Myocyte (in vitro differentiated cells): ENCODE results near the gene ANKRD13B. TPM values are rescaled to one million over a fixed set of nuclear protein-coding genes. Genes with fewer than 3 reads are reported as not detected.
A peak's percentile ranks its signal among the peaks of the same experiment; 100 is the strongest.

Experiments
- DNase-seq: peaks from one replicate; pipeline ENCODE4 v3.0.0-alpha.2; 2012; ENCODE audit warnings: low read depth
- total RNA-seq: library from RNA; depleted of rRNA; stranded (reverse); fragments of >200 nt; gene quantifications from 2 replicates; pipeline ENCODE4 v1.2.3, GENCODE V29; 2014

The ANKRD13B gene
- total RNA-seq, 1 donor from 2014 or later: 41.2 TPM

DNA sequence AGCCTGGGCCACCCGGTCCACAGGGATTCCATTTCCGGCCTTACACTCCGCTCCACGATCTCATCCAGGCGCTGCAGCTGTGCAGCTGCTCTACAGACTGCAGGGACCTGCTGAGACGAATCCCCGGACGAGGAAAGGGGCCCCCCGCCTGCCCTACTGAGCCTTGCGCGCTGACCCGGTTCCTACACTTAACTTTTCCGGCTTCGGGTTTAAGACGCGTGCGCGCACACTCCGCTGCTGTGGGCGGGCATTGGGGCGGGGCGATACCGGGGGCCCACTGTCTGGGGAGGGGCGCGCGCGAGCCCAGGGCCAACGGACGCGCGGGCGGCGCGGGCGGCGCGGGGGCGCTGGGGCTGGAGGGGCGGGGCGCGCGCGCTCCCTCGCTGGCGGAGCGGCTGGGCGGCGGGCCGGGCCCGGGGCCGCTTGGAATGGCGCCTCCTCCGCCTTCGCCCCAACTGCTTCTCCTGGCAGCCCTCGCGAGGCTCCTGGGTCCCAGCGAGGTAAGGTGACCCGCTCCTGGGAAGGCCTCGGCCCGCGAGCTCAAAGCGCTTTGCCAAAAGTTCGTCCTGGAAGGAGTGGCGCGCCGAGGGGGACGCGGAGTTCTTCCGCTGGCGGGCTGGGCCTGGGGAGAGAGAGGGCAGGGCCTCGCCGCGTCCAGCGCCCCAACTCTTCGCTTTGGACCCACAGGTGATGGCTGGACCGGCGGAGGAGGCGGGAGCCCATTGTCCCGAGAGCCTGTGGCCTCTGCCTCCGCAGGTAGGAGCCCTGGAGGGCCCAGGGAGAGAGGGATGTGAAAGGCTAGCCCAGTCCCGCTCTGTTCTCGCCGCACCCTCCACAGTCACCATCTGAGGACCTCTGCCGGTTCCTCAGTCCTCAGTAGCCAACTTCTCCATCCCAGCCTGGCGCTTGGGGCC lies 24.3 kb upstream of the ANKRD13B start, which contains the start of gene TP53I13:
TP53I13 (plus strand) TSS at position 371 of the 914 bp plus-strand sequence; CDS start at position 429, 58 bp downstream.
- peak; percentile 87 for DNase-seq

DNA sequence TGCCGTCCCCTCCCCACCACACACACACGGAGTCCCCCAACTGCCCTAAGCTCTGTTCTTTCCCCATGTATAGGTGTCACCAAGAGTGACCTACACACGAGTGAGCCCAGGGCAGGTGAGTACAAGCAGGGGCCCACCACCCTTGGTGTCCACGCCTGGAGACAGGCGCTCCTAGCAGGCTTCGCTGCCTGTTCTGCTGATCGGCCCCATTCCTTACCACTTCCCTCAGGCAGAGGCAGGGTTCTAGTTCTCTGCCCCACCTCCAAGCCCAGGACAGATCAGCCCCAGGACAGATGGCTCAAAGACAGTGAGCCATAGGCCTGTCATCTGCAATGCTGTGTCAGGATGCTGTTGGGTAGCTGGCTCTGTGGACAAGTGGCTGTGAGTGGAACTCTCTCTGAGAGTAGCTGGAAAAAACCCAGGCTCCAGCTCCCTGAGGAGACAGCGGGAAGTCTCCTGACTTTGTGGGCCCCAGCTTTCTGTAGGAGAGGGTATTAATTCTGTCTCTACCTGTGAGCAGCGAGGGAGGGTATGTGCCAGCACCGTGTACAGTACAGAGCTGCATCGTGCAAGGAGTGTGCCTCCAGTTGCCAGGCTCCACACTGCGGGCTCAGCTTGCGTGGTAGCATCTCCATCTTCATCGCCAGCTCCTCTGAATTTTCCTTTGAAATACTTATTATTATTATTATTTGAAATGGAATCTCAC lies 23.5 kb upstream of the ANKRD13B start:
- peak; percentile 46 for DNase-seq

DNA sequence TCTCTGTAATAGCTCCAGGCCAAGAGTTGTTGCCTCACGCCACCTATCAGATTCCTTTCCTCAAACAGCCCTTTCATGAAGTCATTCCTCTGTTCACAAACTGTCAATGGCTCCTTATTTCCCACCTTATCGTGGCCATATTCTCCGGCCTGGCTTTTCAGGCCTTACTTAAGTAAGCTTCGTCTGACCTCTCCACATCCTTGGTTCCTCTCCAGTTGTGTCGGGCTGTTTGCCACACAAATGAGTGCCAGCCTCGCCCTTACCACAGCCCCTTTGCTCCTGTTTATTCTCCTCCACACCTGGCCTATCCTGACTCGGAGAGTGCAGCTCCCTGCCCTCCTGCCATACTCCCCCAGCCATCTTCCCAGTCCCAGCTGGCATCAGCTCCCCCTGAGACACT lies 22.4 kb upstream of the ANKRD13B start:
- DNase-seq: no peak

DNA sequence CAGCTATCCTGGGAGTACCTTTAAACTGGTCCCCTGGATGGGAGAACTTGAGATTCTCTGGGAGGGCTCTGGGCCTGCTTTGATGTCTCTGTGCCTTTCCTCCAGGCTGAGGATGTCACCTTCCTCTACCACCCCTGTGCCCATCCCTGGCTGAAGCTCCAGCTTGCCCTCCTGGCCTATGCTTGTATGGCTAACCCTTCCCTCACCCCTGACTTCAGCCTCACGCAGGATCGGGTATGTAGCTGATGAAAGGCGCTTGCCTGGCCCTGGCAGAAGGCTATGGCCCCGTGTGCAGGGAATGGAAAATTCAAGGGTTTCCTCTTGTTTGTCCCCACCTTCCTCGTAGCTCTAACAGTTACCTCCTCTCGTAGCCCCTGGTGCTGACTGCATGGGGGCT lies 21.4 kb upstream of the ANKRD13B start:
- no peak for DNase-seq

DNA sequence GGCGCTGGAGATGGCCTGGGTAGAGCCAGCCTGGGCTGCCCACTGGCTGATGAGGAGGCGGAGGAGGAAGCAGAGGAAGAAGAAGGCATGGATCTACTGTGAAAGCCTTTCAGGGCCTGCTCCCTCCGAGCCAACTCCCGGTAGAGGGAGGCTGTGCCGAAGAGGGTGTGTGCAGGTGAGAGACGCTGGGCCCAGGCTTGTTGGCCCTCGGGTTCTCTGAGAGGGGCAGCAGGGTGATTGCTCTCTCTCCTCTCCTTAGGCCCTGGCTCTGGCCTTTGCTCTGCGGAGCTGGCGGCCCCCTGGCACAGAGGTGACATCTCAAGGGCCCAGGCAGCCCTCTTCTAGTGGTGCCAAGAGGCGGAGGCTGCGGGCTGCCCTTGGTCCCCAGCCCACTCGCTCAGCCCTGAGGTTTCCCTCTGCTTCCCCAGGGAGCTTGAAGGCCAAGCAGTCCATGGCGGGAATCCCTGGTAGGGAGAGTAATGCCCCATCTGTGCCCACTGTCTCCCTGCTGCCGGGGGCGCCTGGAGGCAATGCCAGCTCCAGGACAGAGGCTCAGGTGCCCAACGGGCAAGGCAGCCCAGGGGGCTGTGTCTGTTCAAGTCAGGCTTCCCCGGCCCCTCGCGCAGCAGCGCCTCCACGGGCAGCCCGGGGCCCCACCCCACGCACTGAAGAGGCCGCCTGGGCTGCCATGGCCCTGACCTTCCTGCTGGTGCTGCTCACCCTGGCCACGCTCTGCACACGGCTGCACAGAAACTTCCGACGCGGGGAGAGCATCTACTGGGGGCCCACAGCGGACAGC lies 20.9 kb upstream of the ANKRD13B start:
- no peak for DNase-seq

DNA sequence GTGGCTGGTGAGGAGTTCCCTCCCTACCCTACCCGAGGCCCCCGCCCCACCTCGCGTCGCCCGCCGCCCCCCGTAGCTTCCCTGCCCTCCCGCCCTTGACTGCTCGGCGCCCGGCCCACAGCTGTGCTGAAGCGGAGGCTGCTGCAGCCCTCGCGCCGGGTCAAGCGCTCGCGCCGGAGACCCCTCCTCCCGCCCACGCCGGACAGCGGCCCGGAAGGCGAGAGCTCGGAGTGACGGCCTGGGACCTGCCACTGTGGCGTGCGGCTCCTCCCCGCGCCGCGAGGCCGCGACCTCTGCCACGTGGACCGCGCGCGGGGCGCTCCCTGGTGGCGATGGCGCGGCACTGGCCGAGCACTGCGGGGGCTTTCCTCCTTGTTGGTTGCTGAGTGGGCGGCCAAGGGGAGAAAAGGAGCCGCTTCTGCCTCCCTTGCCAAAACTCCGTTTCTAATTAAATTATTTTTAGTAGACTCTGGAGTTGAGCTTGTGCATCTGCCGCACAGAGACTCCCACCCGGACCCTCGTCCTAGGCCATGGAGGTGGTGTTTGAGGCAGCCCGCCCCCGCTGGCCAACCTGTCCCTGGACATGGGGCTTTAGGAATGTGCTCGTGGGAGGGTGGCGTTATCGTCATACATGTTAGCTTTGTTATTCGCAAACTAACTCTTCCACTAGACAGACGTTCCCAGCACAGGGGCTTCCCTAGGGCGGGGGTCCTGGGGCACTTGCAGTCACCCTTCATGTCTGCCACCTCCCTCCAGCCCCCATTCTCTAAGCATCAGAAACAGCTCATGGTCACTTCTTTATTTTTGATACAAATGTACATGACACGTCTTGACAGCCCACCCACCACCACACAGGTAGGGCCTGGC lies 20.0 kb upstream of the ANKRD13B start:
- DNase-seq: no peak

DNA sequence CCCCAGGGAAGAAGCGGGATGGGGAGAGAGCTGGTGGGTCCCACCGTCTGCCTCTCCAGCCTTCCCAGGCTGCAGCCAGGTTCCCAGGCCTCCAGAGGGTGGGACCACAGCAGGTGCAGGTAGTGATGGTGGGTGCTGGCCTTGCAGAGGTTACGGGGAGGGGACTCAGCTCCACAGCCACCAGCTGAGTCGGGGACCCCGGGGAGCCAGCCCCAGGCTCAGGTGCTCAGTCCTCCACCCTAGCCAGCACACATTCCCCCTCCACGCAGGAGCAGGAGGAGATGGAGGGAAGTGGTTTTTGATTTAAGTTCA lies 19.4 kb upstream of the ANKRD13B start:
- no peak for DNase-seq

DNA sequence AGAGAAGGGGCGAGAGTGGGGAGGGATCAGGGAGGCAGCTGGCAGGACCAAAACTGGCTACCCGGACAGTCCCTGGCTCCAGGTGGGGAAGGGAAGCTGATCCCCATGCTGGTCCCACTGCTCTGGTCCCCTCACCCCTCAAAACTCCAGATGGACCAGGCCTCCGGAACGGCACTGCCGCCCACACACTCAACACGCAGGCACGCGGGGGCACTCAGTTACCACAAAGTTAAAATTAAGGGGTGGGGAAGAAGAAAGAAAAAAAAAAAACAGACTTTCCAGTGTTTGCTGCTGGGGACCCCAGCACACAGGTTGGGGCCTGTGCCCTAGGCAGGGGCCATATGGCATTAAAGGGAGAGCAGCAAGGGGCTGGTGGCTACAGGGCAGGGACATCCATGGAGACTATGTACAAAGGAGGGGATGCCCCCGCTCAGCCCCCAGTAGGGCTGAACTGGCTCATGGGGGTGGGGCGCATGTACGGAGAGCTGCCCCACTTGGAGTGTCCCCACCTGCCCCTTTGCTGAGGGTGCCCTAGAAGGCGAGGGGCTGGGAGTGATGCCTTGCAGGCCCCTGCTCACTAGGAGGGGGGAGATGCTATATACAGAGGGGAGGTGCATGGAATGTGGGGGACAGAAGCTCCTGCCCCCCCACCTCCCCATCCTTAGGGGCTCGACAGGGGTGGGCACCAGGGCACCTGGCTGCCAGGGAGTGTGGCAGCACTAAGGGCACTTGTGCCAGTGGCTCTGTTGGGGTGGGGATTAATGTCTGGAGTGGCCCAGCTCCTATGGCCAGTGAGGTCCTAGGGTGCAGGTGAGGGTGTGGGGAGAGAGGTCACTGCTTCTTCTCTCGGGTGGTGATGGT lies 18.8 kb upstream of the ANKRD13B start:
- no peak for DNase-seq

DNA sequence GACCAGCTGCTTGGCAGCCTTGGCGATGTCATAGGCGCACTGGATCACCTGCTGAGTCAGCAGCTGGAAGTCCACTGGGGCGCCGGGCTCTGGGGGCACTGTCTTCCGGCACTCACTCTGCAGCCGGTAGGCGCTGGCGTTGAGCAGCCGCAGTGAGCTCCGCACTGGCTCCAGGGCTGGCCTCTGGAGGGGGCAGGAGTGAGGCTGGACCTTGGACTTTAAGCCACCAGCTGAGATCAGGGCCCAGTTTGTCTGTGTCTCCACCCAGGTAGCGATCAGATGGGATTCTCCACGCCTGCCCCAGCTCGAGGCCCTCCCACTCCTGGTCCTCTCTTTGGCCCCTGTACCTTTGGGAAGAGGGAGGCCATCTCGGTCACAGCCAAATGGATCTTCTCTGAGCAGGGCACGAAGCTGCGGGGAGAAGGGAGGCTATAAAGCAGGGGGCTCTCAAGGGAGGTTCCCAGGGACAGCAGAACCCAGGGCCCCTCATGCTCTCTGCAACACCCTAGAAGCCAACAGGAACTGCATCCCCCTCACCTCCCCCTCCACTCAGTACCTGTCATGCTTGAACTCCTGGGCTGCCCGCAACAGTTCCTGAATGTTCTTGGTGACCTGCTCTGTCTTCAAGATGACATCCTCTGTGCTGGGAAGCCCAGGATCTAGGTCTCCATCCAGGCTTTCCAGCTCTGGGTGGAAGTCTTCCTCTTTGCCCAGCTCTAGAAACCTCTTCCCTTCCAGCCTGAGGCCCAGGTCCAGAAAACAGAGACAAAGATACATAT lies 18.0 kb upstream of the ANKRD13B start:
- DNase-seq: no peak

DNA sequence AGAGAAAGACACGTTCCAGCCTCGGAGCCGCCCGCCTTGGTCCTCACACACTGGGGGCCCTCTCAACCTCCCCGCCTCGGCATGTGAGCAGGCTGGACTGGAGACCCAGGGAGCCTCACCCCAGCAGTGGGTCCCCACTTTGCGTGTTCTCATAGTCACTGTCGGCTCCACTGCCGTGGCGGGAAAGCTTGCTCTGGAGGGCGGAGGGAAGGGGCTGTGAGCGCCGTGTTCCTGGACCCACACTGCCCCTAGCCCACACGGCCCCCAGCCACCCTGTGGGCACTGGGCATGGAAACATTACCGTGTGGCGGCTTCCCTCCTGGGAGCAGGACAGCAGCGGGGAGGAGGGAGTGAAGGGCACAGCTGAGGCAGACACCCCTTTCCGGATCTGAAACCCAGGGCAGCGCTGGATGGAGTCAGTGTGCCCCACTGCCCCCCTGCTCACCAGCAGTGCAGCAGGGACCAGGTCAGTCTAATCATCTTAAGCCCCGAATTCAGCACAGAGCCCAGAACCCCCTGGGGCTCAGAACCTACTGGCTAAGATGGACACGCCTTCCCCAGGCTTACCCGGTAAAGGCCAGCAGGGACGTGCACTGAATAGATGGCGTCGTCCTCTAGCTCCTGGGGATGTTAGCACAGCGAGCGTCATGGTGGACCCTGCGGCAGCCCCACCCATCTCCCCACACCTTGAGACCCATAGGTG lies 17.3 kb upstream of the ANKRD13B start:
- DNase-seq: no peak

DNA sequence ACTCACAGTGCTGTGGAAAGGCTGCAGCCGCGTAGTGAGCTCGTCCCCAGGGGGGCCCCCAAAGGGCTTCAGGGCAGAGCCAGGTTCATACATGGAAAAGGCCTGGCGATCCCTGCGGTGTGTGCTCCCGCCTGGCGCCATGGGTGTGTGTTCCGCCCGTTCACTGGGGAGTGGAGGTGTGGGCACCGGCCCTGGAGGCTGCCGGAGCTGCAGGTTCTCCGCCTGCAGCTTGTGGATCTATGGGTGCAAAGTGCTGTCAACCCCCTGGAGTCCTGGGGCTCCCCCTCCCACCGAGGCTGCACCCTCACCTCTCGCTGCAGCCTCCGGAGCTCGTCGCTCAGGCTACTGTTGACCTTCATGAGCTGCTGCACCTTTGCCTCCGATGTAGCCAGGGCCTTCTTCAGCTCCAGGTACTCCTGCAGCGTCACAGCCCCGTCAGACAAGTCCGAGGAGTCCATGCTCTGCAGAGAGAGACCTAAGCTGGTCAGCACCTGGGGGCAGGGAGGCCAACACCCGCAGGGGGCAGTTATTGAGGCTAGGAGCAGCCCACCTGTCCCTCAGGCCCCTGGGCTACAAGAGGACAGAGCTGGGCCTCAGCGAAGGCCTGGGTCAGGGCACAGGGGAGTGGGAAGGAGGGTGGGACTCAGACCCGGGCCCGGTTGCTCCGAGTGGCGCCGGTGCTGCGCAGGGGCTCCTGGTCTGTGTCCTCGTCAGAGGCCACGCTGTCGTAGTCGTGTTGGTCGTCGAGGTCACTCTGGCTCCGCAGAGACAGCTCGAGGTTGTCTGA lies 16.5 kb upstream of the ANKRD13B start:
- DNase-seq: no peak

DNA sequence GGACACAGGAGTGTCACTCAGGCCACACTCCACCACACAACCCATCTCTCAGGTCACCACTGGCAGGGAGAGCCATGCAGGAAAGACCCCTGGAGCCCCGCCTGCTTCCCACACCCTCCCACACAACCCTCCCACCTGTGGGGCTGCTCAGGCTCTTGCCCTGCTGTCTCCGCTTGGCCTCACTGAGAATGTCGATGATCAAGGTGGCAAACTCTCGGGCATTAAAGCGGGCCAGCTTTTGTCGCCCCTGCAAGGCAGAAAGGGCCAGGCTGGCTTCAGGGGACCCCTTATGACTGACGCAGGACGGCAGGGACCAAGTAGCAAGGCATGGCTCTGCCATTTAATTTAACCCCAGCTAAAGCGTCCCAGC lies 15.9 kb upstream of the ANKRD13B start:
- no peak for DNase-seq

DNA sequence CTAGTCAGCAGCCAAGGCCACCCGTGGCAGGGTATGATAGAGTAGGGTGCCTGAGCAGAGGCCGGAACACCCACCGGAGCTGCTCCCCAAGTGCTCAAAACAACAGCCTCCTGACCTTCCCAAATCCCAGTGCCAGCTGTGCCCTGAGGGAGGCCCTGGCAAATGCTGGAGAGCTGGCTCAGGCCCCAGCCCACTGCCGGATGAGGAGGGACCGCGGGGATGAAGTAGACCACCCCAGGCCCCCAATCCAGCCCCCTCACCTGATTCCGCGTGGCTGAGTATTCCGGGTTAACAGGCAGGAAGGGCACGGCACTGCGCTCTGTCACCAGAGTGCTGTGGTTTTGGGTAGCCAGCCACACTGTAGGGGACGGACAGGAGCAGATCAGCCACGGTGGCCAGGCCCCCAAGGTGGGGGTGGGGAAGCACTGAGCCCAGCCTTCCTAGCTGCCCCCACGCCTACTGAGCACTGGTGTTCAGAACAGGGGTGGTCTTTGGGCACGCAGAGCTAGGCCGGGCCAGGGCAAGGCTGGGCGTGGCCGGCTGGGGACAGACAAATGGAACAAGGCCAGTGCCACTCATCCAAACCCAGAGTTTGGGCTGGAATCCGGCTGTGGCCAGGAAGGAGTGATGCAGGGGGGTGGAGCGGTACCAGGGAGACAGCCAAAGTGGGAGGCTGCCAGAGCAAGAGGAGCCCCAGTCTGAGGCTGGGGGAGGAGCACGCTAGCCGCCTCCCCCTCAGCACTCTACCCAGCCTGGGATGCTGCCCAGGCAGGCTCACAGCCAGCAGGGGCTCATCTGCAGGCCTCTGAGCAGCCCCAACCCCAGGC lies 15.3 kb upstream of the ANKRD13B start:
- DNase-seq: peak; percentile 34

DNA sequence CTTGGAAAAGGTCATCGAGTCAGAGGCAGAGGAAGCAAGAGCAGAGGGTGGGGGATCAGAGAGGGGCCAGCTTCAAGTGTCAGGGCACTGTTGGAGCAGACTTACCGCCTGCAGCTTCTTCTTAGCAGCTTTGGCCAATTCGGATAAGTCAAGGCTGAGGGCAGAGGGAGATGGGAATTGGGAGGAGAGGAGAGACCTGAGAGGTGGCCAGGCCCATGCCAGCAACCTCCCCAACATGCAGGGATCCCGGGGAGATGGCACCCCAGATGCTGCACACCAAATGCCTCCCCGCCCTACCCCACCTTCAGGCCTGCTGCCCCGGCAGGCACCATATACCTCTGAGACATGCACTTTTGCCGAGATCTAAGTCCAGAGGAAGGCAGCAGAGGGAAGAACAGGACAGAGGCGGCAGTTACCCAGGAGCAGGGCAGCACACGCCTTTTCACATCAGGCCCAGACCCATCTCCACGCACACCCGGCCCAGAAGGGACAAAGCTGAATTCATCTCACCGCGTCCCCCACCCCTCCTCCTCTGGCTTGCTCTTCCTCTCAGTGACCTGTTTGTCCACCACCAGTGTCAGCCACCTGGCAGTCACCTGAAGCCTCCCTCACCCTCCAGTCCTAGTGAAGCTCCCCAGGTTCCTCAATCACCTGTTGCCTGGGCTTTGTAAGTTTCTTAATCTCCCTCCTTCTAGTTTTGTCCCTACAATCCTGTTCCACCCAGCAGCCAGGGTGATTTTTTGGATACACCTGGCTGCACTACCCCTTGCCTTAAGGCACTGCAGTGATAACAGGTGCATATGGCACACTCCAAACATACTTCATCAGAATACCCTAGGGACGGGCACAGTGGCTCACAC lies 14.1 kb upstream of the ANKRD13B start:
- no peak for DNase-seq

DNA sequence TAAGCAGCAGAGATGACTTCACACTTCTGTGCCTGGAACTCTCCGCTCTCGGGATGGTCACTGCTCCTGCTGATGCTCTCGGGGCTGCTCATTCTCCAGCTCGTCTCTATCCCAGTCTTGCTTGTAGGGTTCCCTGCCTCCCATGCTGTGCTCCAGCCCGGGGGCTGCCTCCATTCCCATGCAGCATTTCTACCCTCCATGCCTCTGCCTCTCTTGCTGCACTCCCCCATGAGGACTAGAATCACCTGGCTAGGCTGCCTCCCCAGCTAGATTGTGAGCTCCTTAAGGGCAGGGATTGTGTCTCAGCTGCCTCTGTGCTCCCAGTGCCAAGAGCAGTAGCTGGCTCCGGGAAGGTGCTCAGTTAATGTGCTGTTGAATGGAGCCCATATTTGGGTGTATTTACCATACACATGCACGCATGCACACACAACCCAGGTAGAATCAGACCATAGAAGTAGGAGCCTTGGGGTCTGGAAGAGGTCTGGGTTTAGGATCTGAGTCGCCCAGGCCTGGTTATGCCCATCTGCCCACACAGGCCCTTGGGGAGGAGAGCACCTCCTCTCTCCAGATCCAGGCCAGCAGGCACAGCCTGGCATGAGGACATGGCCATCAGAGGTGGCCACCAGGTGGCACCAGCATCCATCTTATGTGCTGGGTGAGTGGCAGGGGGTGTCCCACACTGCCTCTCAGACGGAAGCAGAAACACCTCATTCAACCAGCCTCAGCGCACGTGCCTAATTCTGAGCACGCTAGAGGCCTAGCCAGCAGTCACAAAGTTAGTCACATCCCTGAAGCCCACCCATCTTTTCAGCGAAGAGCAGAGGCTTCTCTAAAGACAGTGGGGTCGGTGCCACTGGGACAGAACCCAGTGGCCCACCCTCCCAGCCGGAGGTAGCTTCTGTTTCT lies 12.8 kb upstream of the ANKRD13B start:
- DNase-seq: peak; percentile 84
